AG09319 (cell line): ENCODE data around the gene PRMT7.
A peak's percentile ranks its signal among the peaks of the same experiment; 100 is the strongest.

Source experiments
- DNase-seq: peaks from one replicate; pipeline ENCODE4 v3.0.0-alpha.2; 2010; ENCODE audit warnings: low read depth; ENCODE audit errors: extremely low read depth
- CTCF ChIP-seq: IDR thresholded peaks from 2 replicates; pipeline ENCODE4 v1.5.1; 2011; ENCODE audit warnings: low read depth, mild to moderate bottlenecking, inconsistent platforms, low read length, moderate library complexity

PRMT7 gene

GRCh38 chr16:68389006-68389405 is 78.2 kb downstream of the PRMT7 start:
- DNase-seq, result no peak
- TF ChIP-seq CTCF, result no peak

- TF ChIP-seq CTCF, result no peak
- DNase-seq, result no peak
These were observed 79.0 kb downstream of the PRMT7 start for GRCh38 chr16:68389750-68390371.

GRCh38 chr16:68393333-68393732 is 82.5 kb downstream of the PRMT7 start:
- TF ChIP-seq CTCF, result no peak
- no peak for DNase-seq

GRCh38 chr16:68395167-68395786 is 84.5 kb downstream of the PRMT7 start:
- TF ChIP-seq CTCF, result no peak
- DNase-seq, result no peak

- no peak for TF ChIP-seq CTCF
- DNase-seq, result no peak
These were observed 85.0 kb downstream of the PRMT7 start for GRCh38 chr16:68395815-68396214.

GRCh38 chr16:68396481-68396880 is 85.7 kb downstream of the PRMT7 start:
- peak; percentile 60 for TF ChIP-seq CTCF
- peak; percentile 4 for DNase-seq

GRCh38 chr16:68397710-68398201 is 86.9 kb downstream of the PRMT7 start:
- no peak for TF ChIP-seq CTCF

More at GRCh38 chr16:68397710-68398201, 86.9 kb downstream of the PRMT7 start:
- DNase-seq, result no peak
